IMR-90 (cell line): ENCODE data around the gene SLC25A40.

Experiments used
- CTCF ChIP-seq: conservative IDR thresholded peaks from 2 replicates; pipeline ENCODE4 v1.5.1; 2012; ENCODE audit warnings: mild to moderate bottlenecking, low read depth, low read length, improper control_type of control experiment
- ELK1 ChIP-seq: fragments of 150-350 bp; IDR thresholded peaks from 2 replicates; pipeline ENCODE4 v1.6.1; 2016; ENCODE audit warnings: low read depth, mild to moderate bottlenecking, low read length, moderate library complexity, borderline replicate concordance
- MAFK ChIP-seq: IDR thresholded peaks from 2 replicates; pipeline ENCODE4 v1.6.1; 2012; ENCODE audit warnings: low read depth, low read length, improper control_type of control experiment
- MXI1 ChIP-seq: IDR thresholded peaks from 2 replicates; pipeline ENCODE4 v1.6.1; 2012; ENCODE audit warnings: low read depth, mild to moderate bottlenecking, low read length, moderate library complexity, borderline replicate concordance
- NFE2L2 ChIP-seq: fragments of 150-350 bp; IDR thresholded peaks from 2 replicates; pipeline ENCODE4 v1.6.1; 2016; ENCODE audit warnings: low read depth, mild to moderate bottlenecking, low read length
- POLR2A ChIP-seq: IDR thresholded peaks from 2 replicates; pipeline ENCODE4 v1.6.1; 2012; ENCODE audit warnings: mild to moderate bottlenecking, low read depth, low read length
- RAD21 ChIP-seq: IDR thresholded peaks from 2 replicates; pipeline ENCODE4 v1.6.1; 2012; ENCODE audit warnings: low read length, improper control_type of control experiment
- RCOR1 ChIP-seq: IDR thresholded peaks from 2 replicates; pipeline ENCODE4 v1.6.1; 2012; ENCODE audit warnings: mild to moderate bottlenecking, low read length, improper control_type of control experiment; ENCODE audit not compliant: insufficient replicate concordance
- RFX5 ChIP-seq: IDR thresholded peaks from 2 replicates; pipeline ENCODE4 v1.8.0; 2012; ENCODE audit warnings: low read depth, mild to moderate bottlenecking, low read length, moderate library complexity

GRCh38 chr7:87852306-87852705 lies 23.9 kb downstream of the SLC25A40 start:
- no peak for TF ChIP-seq CTCF
- no peak for TF ChIP-seq POLR2A
- TF ChIP-seq RCOR1, result no peak
- TF ChIP-seq NFE2L2, result no peak
- no peak for TF ChIP-seq ELK1
- no peak for TF ChIP-seq RAD21
- TF ChIP-seq RFX5, result no peak
- TF ChIP-seq MXI1, result no peak
- TF ChIP-seq MAFK, result no peak
